Breast epithelium (tissue), 3 donors: ENCODE results near the gene HNMT.

Source experiments
- CTCF ChIP-seq, 3 donors: fragments of 450-650 bp; IDR thresholded peaks; one replicate each; pipeline ENCODE4 v1.5.1; 2016 to 2017; ENCODE audit warnings: antibody characterized with exemption in 3 of 3, mild to moderate bottlenecking in 3 of 3, moderate library complexity in 3 of 3
- POLR2A ChIP-seq: fragments of 450-650 bp; IDR thresholded peaks from one replicate; pipeline ENCODE4 v1.6.1; 2016; ENCODE audit warnings: antibody characterized with exemption, mild to moderate bottlenecking, moderate library complexity
- POLR2AphosphoS5 ChIP-seq, 3 donors: sonication (generic); formaldehyde crosslinking; IDR thresholded peaks; one replicate each; pipeline ENCODE4 v1.6.1; 2017; ENCODE audit warnings: antibody characterized with exemption in 3 of 3

- no peak for TF ChIP-seq CTCF (IDR thresholded peaks at IDR 0.05)
- TF ChIP-seq POLR2A = no peak
- no peak for TF ChIP-seq POLR2AphosphoS5 (IDR thresholded peaks at IDR 0.05)
Observed at GRCh38 chr2:138012082-138012481, 47.8 kb downstream of the HNMT start.
